AG09319 (cell line): ENCODE data around the gene LRWD1.
"Not testable (repeated sequence)": the region's sequence is repeated elsewhere in the genome, so short reads cannot be mapped to it uniquely, and the experiment has no call there.

Source experiments
- DNase-seq: peaks from one replicate; pipeline ENCODE4 v3.0.0-alpha.2; 2010; ENCODE audit warnings: low read depth; ENCODE audit errors: extremely low read depth
- TF ChIP-seq, protein P1 (sequence below): IDR thresholded peaks from 2 replicates; pipeline ENCODE4 v1.5.1; 2011; ENCODE audit warnings: low read depth, mild to moderate bottlenecking, inconsistent platforms, low read length, moderate library complexity

LRWD1 gene

DNA sequence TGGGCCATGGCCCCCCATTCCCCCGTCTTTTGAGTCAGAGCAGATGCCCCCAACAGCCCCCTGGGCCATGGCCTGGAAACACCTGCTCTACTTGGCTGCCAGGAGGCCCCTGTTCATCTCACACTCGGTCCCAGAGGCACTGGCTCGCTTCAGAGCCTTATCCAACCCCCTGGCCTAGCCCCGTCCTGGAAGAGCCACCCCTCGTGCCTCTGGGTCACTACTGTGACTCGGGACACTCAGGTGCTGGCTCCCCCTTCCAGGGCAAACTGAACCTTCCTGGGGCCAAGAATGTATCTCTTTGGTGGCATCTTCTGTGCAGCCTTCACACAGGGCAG is 7.0 kb downstream of the LRWD1 start:
- DNase-seq = no peak
- TF ChIP-seq, protein P1, sequence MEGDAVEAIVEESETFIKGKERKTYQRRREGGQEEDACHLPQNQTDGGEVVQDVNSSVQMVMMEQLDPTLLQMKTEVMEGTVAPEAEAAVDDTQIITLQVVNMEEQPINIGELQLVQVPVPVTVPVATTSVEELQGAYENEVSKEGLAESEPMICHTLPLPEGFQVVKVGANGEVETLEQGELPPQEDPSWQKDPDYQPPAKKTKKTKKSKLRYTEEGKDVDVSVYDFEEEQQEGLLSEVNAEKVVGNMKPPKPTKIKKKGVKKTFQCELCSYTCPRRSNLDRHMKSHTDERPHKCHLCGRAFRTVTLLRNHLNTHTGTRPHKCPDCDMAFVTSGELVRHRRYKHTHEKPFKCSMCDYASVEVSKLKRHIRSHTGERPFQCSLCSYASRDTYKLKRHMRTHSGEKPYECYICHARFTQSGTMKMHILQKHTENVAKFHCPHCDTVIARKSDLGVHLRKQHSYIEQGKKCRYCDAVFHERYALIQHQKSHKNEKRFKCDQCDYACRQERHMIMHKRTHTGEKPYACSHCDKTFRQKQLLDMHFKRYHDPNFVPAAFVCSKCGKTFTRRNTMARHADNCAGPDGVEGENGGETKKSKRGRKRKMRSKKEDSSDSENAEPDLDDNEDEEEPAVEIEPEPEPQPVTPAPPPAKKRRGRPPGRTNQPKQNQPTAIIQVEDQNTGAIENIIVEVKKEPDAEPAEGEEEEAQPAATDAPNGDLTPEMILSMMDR = no peak

GRCh38 chr7:102472126-102473041 is 7.6 kb downstream of the LRWD1 start:
- TF ChIP-seq, protein P1 = no peak
- DNase-seq = no peak

DNA sequence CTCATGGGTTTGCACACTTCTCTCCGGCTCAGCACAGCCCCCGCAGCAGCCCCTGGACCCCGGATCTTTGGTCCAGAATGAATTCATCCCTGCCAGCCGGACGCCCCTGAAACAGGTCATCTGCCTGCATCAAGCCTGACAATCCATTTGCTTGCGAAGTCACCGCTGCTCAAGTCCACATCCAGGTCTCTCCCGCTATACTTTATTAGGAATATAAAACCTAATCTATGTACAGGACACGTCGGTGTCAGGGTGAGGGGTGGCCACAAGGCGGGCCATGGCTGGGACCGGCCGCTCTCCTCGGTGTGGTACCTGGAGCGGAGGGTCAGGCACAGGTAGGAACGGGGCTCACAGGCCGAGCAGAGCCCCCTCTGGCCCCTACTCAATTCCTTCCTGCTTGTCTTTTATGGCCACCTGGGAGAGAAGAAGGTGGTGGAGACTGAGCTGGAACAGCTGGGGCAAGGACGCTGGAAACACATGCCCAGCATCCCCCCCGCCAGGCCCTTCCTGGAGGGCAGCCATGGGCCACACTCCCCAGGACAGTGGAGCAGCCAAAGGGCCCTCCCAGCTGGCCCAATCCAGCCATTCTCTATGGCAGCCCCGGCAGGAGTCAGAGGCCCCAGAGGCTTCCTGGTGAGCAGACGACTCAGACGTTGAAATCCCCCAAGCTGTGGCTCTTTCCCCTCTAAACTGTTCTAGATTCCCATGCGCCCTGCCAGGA is 8.6 kb downstream of the LRWD1 start:
- no peak for DNase-seq

DNA sequence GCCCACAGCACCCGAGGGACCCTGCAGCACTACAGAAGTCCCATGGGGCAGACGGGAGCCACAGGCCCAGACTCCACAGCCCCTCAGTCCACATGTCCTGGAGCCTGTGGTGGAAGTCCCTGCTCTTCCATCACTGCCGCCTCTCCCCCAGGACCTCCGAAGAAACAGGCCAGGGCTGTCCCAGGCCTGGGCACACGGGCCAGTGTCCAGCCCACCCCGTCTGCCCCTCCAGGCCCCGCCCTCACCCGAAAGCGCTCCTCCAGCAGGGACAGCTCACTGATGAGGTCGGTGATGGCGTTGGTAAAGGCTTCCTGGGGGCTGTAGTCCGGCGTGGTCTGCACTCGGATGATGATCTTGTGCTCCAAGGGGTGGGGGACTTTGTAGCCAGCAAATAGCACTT is 9.3 kb downstream of the LRWD1 start:
- DNase-seq = not testable (repeated sequence)

More for the DNA sequence above, 8.6 kb downstream of the LRWD1 start:
- TF ChIP-seq, protein P1 = no peak

DNA sequence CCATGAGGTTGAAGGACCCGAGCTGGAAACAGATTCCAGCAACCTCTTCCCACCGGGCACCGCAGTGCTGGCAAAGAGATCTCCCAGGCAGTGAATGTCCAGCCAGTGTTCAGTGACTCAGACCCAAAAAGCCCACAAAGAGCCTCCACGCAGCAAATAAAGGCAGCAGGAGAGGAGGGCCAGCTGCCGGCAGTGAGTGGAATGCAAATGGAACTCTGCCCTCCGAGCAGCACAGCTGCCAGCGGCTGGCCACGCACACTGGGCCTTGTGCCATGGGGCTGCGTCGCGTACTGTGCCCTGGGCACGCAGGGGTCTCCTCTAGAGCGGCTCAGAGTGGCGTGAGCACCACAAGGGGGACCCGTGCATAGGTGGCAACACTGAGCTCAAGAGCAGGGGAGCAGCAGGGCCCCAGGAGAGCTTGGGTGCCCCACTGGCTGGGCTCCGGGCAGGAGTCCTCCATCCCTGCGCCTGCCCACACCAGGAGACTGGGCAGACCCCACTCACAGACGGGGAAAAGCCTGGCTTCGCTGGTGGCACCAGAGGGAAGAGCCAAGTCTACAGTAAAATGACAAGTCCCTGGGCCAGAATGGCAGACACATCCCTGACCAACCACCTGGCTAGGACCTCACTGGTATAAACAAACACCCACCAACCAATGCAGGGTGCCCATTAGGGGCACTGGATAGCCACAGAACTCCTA is 10.1 kb downstream of the LRWD1 start:
- not testable (repeated sequence) for DNase-seq

DNA sequence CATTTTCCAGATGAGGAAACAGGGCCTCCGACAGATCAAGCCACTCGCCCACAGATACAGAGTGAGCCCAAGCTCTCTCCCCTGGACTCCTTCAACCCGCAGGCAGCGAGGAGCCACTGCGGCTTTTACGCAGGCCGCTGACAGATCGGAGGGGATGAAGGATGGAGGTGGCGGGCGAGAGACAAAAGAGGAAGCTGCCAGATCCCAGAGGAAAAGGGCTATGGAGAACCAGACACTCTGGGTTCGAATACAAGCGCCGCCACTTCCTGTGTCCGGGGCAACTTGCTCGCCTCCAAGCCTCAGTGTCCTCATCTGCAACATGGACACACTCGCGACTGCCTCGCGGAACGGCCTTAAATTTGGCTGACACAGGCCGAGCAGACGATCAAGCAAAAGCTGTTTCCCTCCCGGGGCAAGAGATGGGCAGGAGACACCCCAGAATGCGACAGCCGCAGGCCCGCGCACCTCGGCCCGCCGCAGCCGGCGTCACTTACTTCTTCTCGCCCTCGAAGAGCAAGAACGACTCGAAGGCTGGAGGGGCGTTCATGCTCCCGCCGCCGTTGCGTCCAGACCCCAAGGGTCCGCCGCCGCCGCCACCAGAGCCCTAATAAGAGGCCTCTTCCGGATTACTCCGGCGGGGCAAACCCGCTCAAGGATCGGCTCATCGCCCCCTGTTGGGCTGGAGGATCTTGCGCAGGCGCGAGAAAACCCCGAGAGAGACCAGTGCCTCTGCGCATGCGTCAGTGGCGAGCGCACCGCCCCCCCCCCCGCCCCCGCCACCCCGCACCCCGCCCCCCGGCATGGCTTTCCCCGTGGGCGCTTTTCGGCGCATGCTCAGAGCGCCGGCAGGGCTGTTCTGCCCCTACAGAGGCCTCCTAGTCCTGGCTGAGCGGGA is 13.8 kb downstream of the LRWD1 start, which contains the start of gene POLR2J:
POLR2J (minus strand) TSS at position 609 of the 895 bp plus-strand sequence; CDS start at position 547, 62 bp downstream.
- TF ChIP-seq, protein P1 = peak; percentile 24
- peak; percentile 29 for DNase-seq

DNA sequence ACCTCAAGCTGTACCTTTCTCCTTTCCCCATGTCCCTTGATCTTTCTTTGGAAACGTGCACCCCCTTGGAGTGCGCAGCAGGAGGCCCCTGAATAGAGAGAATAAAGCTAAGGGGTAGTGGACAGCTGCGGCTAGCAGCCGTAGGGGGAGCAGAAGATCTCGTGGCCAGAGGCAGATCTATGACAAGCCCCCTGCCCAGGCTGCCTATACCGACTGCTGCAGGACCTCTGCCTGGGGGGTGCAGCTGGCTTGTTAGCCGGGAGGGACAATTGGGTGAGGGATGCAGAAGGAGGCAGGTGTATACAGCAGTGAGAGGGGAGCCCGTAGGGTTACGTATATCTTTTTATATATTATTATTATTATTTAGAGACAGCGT is 14.4 kb downstream of the LRWD1 start:
- DNase-seq = not testable (repeated sequence)

GRCh38 chr7:102479982-102480637 is 15.3 kb downstream of the LRWD1 start:
- TF ChIP-seq, protein P1 = peak; percentile 24
- not testable (repeated sequence) for DNase-seq

DNA sequence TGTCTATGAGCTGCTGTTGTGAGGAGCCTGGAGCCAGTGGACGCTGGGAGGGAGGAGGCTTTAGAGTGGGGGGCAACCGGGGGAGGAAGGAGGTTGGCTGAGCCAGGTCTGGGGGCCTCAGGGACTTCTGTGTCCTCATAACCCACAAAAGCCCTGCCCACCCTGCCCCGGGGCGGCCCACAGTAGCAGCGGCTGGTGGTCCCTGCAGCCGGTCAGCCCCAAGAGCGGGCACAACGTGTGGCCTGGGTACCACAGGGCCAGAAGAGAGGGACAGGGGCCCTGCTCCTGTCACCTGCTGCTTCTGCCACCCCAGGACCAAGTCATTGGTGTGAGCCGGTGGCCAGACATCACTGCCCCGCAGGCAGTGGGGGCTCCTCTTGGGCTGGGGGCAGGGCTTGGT is 17.2 kb downstream of the LRWD1 start:
- DNase-seq = not testable (repeated sequence)

DNA sequence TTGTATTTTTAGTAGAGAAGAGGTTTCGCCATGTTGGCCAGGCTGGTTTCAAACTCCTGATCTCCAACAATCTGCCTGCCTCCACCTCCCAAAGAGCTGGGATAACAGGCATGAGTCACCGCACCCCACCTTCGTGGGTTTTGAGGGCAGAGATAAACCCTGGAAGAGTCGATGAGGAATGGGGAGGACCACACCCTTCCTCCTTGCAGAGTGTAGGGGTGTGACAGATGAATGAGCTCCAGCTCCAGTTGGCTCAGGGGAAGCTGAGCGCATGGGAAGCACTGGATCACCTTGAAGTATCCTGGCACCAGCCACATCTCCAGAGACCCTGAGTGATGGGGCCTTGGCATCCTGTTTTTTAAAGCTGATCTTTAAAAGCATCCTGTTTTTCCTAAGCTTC is 19.5 kb downstream of the LRWD1 start:
- not testable (repeated sequence) for DNase-seq

- DNase-seq = not testable (repeated sequence)
Observed at GRCh38 chr7:102490529-102491075, 25.8 kb downstream of the LRWD1 start.
